ENCODE results near the gene OMA1.
"Not testable (repeated sequence)": the region's sequence is repeated elsewhere in the genome, so short reads cannot be mapped to it uniquely, and the experiment has no call there.

OMA1 gene

DNA sequence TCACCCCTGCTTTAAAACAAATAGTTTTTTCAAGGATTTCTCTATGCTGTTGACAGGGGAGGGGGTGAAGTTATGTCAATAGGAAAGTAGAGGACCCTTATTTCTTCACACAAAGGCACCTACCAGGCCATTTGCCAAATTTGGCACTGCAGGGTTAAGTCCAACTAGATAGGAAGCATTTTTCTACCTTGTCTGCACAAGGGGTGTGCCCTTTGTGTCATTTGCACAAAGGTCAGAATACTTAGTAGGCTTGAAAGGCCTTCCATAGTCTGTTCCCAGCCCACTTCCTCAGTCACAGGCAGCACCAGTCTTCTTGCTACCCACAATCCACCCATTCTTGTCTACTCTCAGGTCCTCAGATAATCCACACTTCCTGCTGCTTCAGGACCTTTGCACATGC, 23.6 kb upstream of the OMA1 start:
- no peak overlapping the region for H3K4me3 ChIP-seq (replicated peaks; ENCODE audit: low read depth, low read length)
- TF ChIP-seq, protein P1, sequence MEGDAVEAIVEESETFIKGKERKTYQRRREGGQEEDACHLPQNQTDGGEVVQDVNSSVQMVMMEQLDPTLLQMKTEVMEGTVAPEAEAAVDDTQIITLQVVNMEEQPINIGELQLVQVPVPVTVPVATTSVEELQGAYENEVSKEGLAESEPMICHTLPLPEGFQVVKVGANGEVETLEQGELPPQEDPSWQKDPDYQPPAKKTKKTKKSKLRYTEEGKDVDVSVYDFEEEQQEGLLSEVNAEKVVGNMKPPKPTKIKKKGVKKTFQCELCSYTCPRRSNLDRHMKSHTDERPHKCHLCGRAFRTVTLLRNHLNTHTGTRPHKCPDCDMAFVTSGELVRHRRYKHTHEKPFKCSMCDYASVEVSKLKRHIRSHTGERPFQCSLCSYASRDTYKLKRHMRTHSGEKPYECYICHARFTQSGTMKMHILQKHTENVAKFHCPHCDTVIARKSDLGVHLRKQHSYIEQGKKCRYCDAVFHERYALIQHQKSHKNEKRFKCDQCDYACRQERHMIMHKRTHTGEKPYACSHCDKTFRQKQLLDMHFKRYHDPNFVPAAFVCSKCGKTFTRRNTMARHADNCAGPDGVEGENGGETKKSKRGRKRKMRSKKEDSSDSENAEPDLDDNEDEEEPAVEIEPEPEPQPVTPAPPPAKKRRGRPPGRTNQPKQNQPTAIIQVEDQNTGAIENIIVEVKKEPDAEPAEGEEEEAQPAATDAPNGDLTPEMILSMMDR (IDR thresholded peaks at IDR 0.05; ENCODE audit: low read depth, low read length, missing control alignments): no peak

DNA sequence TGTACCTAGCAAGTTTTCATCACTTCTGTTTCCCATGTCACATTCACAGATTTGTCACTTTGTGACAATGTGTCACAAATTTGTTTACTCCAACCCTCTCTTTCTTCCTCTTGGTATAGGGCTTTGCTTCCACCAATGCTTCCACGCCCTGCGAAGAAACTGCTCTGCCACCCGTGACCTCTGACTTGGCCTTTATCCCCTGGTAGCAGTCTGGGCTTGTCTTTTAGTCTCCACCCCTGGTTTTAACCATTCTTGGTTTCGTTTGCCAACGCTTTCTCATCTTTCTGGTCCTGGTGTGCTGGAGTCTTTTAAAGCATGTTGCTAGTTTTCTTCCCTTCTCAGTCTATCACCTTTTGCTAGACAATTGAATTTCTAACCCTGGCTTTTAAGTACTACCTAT, 22.4 kb upstream of the OMA1 start:
- TF ChIP-seq, protein P1 (IDR thresholded peaks at IDR 0.05; ENCODE audit: low read depth, low read length, missing control alignments): no peak
- no peak overlapping the region for H3K4me3 ChIP-seq (replicated peaks; ENCODE audit: low read depth, low read length)
- no peak for DNase-seq (ENCODE audit: extremely low read depth, low read depth)

More for the DNA sequence above, 23.6 kb upstream of the OMA1 start:
- no peak for DNase-seq (ENCODE audit: extremely low read depth, low read depth)

DNA sequence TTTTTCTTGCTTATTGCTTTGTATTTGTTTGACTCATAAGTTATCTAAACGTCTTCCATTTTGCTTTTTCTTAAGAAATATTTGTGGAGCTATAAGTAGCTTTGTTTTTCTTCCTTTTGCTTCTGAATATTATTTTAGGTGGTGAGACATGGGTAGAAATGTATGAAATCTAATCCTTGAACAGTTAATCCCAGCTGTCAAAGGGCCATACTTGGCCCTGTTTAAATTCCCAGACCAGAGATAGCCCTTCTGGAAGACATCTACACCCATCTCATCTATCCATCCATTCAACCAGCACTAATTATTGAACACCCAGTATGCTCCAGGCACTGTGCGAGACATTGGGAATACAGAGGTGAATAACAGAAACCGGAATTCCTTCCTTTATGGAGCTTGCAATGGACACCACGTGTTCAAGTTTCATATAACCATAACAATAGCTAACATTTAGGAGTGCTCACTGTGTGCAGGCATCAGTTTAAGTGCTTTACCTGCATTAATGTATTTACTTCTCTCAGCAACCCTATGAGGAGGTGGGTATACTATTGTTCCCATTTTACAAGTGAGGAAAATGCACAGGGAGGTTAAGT, 21.8 kb upstream of the OMA1 start:
- DNase-seq (ENCODE audit: extremely low read depth, low read depth): no peak
- no peak overlapping the region for H3K4me3 ChIP-seq (replicated peaks; ENCODE audit: low read depth, low read length)
- TF ChIP-seq, protein P1 (IDR thresholded peaks at IDR 0.05; ENCODE audit: low read depth, low read length, missing control alignments): no peak

DNA sequence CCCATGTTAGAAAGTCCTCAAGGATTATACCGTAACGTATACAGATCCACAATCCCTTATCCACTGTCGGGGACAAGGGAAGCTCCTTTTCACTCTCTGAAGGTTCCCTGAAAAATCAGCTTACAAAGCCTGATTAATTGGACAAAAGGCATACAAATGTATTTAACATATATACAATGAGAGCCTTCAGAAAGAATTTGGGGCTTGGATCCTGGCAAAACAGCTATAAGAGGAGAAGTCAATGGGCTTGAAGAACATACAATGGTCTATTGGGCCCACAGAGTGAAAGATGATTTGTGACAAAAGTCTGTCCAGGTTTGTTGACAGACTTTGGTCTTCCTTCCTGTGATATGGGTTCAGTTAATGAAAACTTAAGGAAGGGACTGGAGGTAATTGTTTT, 19.8 kb upstream of the OMA1 start:
- H3K4me3 ChIP-seq (replicated peaks; ENCODE audit: low read depth, low read length): no peak overlapping the region
- no peak for DNase-seq (ENCODE audit: extremely low read depth, low read depth)
- TF ChIP-seq, protein P1 (IDR thresholded peaks at IDR 0.05; ENCODE audit: low read depth, low read length, missing control alignments): no peak

DNA sequence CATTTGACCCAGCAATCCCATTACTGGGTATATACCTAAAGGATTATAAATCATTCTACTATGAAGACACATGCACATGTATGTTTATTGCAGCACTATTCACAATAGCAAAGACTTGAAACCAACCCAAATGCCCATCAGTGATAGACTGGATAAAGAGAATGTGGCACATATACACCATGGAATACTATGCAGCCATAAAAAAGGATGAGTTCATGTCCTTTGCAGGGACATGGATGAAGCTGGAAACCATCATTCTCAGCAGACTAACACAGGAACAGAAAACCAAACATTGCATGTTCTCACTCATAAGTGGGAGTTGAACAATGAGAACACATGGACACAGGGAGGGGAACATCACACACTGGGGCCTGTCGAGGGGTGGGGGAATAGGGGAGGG, 17.2 kb upstream of the OMA1 start:
- H3K4me3 ChIP-seq (replicated peaks; ENCODE audit: low read depth, low read length); DNase-seq (ENCODE audit: extremely low read depth, low read depth): not testable (repeated sequence)

DNA sequence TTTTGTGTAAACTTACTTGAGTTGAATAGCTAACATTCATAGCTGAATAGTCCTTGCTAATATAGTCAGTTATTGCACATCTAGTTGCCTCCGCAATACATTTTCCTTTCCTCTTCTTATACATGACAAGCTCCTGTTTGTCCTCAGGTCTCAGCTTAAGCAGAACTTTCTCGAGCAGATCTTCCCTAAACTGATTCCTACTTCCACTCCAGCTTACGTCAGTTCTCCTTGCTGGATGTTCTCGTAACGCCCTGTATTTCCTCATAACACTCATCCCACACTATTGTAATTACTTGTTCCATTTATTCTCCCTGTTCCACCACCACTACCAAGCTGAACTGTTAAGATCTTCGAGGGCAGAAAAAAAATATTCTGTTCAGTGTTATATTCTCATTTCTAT, 15.1 kb upstream of the OMA1 start:
- TF ChIP-seq, protein P1 (IDR thresholded peaks at IDR 0.05; ENCODE audit: low read depth, low read length, missing control alignments): no peak
- DNase-seq (ENCODE audit: extremely low read depth, low read depth): no peak
- no peak overlapping the region for H3K4me3 ChIP-seq (replicated peaks; ENCODE audit: low read depth, low read length)

DNA sequence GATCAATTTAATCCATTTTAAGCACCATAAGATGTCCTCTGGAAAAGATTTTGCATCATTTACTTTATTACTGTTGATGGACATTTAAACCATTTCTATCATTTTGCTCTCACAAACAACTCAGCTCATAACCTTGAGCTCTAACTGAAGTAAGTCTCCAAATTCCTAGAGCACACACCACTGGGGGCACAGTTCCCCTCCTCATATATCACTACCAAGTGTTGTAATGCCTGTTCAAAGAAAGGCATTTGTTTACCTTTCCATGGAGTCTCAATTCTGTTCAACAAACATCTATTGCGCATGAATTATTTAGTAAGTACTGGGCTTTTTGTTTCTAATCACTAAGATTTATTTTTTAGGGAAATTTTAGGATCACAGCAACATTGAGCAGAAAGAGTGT, 8.9 kb upstream of the OMA1 start:
- no peak for DNase-seq (ENCODE audit: extremely low read depth, low read depth)
- TF ChIP-seq, protein P1 (IDR thresholded peaks at IDR 0.05; ENCODE audit: low read depth, low read length, missing control alignments): no peak
- H3K4me3 ChIP-seq (replicated peaks; ENCODE audit: low read depth, low read length): no peak overlapping the region

All from HFF-Myc (cell line).